K562 (cell line): Measurements from ENCODE around the gene MAP3K6. TPM values are rescaled to one million over a fixed set of nuclear protein-coding genes. Genes with fewer than 3 reads are reported as not detected.

Source experiments
- ATAC-seq: fragments of 200-7000 bp; cut with Tn5 transposase; 3 replicates; pipeline ENCODE4 v1.9.1; 2020; ENCODE audit warnings: moderate library complexity
- BruUV-seq: library from RNA; stranded (reverse); fragments of 400-500 nt; replicated peaks from 2 replicates; lab custom pipeline; 2021; lab: Mats Ljungman, UMichigan
- CTCF ChIA-PET: fragments of 300-600 bp; formaldehyde crosslinking; extraction: SDS; loops from one replicate; lab custom pipeline; 2021; ENCODE audit warnings: low intra/inter-chr PET ratio; lab: Yijun Ruan, JAX
- POLR2A ChIA-PET: fragments of 300-600, 350-650 bp; sonication (Branson Sonifier 250); formaldehyde crosslinking; extraction: SDS; loops from one replicate; lab custom pipeline; 2021; ENCODE audit warnings: antibody characterized with exemption, inconsistent platforms; lab: Yijun Ruan, JAX
- DNase-seq, 4 experiments: peaks; one replicate each; pipeline versions ENCODE4 v3.0.0 to v3.0.0-alpha.2; 2011 to 2018; ENCODE audit warnings: low spot score in 3 of 4, mixed read lengths in 3 of 4; ENCODE audit errors: extremely low read depth in 1 of 4
- FAIRE-seq: peaks from 2 replicates; lab custom pipeline; 2011; peaks lifted over from hg19 to GRCh38; lab: Jason Lieb, UNC
- H2AFZ ChIP-seq: 2 replicates; pipeline ENCODE4 v1.6.0; 2011; ENCODE audit warnings: low read depth, low read length, control low read depth, inconsistent platforms
- H3K27ac ChIP-seq: fragments of 200-600 bp; 3 replicates; pipeline ENCODE4 v1.8.0; 2011; ENCODE audit warnings: low read depth, mild to moderate bottlenecking, control low read depth, inconsistent platforms, low read length, moderate library complexity, mixed read lengths; ENCODE audit errors: extremely low read depth
- H3K27me3 ChIP-seq, 2 experiments: fragments of 300-600 bp in 1 of 2; 2 replicates in 1 of 2; 3 replicates in 1 of 2; pipeline versions ENCODE4 v1.6.0 to v1.8.0; 2011; ENCODE audit warnings: inconsistent platforms in 2 of 2, low read length in 2 of 2, mild to moderate bottlenecking in 1 of 2, mixed read lengths in 1 of 2, moderate library complexity in 1 of 2; ENCODE audit not compliant: control insufficient read depth in 2 of 2, insufficient read depth in 2 of 2
- H3K36me3 ChIP-seq: fragments of 300-600 bp; 3 replicates; pipeline ENCODE4 v1.8.0; 2011; ENCODE audit warnings: mild to moderate bottlenecking, low read length, inconsistent platforms; ENCODE audit not compliant: control insufficient read depth, insufficient read depth
- H3K4me1 ChIP-seq, 2 experiments: fragments of 200-600 bp in 1 of 2; replicated peaks in 1 of 2; 2 replicates in 1 of 2; 3 replicates in 1 of 2; pipeline versions ENCODE4 v1.5.1 to v1.8.0; 2011; ENCODE audit warnings: inconsistent platforms in 2 of 2, low read length in 2 of 2, mild to moderate bottlenecking in 1 of 2, mixed read lengths in 1 of 2, moderate library complexity in 1 of 2; ENCODE audit not compliant: control insufficient read depth in 2 of 2, insufficient read depth in 2 of 2
- H3K4me2 ChIP-seq: 2 replicates; pipeline ENCODE4 v1.6.1; 2011; ENCODE audit warnings: low read length, control low read depth, inconsistent platforms, mixed read lengths; ENCODE audit not compliant: insufficient read depth
- H3K4me3 ChIP-seq: fragments of 200-600 bp; sonication (generic), shearing (Covaris generic); 2 replicates; pipeline ENCODE4 v1.5.1; 2016; ENCODE audit warnings: control low read depth, inconsistent platforms
- H3K79me2 ChIP-seq: fragments of 200-600 bp; 3 replicates; pipeline ENCODE4 v1.8.0; 2011; ENCODE audit warnings: low read length, inconsistent platforms; ENCODE audit not compliant: control insufficient read depth, insufficient read depth
- H3K9ac ChIP-seq, 2 experiments: 2 replicates each; pipeline versions ENCODE4 v1.6.0 to v1.6.1; 2011; ENCODE audit warnings: low read depth in 2 of 2, low read length in 2 of 2, control low read depth in 1 of 2, inconsistent platforms in 1 of 2, mild to moderate bottlenecking in 1 of 2, mixed read lengths in 1 of 2; ENCODE audit not compliant: insufficient read depth in 1 of 2
- H3K9me1 ChIP-seq: one replicate; pipeline ENCODE4 v1.6.0; 2011; ENCODE audit warnings: inconsistent platforms, mild to moderate bottlenecking, low read length, moderate library complexity; ENCODE audit not compliant: control insufficient read depth, insufficient read depth
- H3K9me3 ChIP-seq: replicated peaks from 2 replicates; pipeline ENCODE4 v1.5.1; 2011; ENCODE audit warnings: low read depth, low read length, inconsistent platforms; ENCODE audit not compliant: control insufficient read depth, insufficient read depth
- H4K20me1 ChIP-seq: replicated peaks from 2 replicates; pipeline ENCODE4 v1.6.1; 2011; ENCODE audit warnings: low read length, inconsistent platforms, mixed read lengths; ENCODE audit not compliant: control insufficient read depth, insufficient read depth
- MEF2A ChIP-seq: IDR thresholded peaks from 2 replicates; pipeline ENCODE4 v1.6.1; 2011; ENCODE audit warnings: low read depth, mild to moderate bottlenecking, low read length, moderate library complexity; ENCODE audit not compliant: control insufficient read depth
- POLR2G ChIP-seq: fragments of 200-400 bp; formaldehyde crosslinking; IDR thresholded peaks from 2 replicates; pipeline ENCODE4 v1.6.1; 2017; ENCODE audit warnings: low read depth, mild to moderate bottlenecking, antibody characterized with exemption, low read length, moderate library complexity
- RBFOX2 ChIP-seq: fragments of 200-400 bp; formaldehyde crosslinking; IDR thresholded peaks from 2 replicates; pipeline ENCODE4 v1.6.1; 2017; ENCODE audit warnings: low read depth, mild to moderate bottlenecking, low read length, moderate library complexity
- SAFB ChIP-seq: fragments of 200-400 bp; formaldehyde crosslinking; IDR thresholded peaks from 2 replicates; pipeline ENCODE4 v1.6.1; 2017; ENCODE audit warnings: low read depth, low read length, borderline replicate concordance
- TOE1 ChIP-seq, 2 experiments: fragments of 450-650 bp in 1 of 2; sonication (generic) in 1 of 2; formaldehyde crosslinking in 1 of 2; IDR thresholded peaks; 2 replicates each; pipeline versions ENCODE4 v1.7.1 to v1.8.0; 2016 to 2022; ENCODE audit warnings: borderline replicate concordance in 2 of 2, mild to moderate bottlenecking in 2 of 2, antibody characterized with exemption in 1 of 2, inconsistent platforms in 1 of 2, low read depth in 1 of 2, missing genetic modification reagents in 1 of 2, moderate library complexity in 1 of 2
- ZBTB33 ChIP-seq: sonication (generic); formaldehyde crosslinking; IDR thresholded peaks from 2 replicates; pipeline ENCODE4 v1.8.1; 2023; ENCODE audit warnings: mild to moderate bottlenecking, missing genetic modification reagents
- ZNF24 ChIP-seq: fragments of 450-650 bp; IDR thresholded peaks from 2 replicates; pipeline ENCODE4 v1.6.1; 2016
- WGBS: fragments of 100-300 bp; shearing (Covaris generic); methylation state at CpG from one replicate; pipeline ENCODE4 v1.1.6; 2016; ENCODE audit warnings: low coverage, mixed read lengths; ENCODE audit not compliant: insufficient coverage; ENCODE audit errors: missing lambda C conversion rate; 5-methylcytosine and 5-hydroxymethylcytosine counted together
- in situ Hi-C: fragments of 300-500 bp; cut with MboI; formaldehyde crosslinking; loops from 4 replicates; pipeline ENCODE4 v1.15.0; 2018; ENCODE audit warnings: inconsistent platforms, mixed read lengths
- intact Hi-C: fragments of 100-400 bp; cut with micrococcal nuclease; formaldehyde crosslinking; loops from 2 replicates; pipeline ENCODE4 v1.14.2; 2022
- polyA plus RNA-seq, 8 experiments: library from polyadenylated mRNA; depleted of rRNA in 4 of 8; stranded (reverse) in 5 of 8; unstranded in 3 of 8; fragments of >200 nt; fragmentation: Nextera tagmentation in 2 of 8; fragmentation: Illumina TruSeq in 1 of 8; extraction: Ambion mirVana in 2 of 8; extraction: Trizol in 1 of 8; gene quantifications; 2 replicates each; pipeline versions ENCODE4 v1.2.1 to v1.2.3, GENCODE V29; 2011 to 2014; ENCODE audit warnings: inconsistent platforms in 1 of 8, missing spikeins in 1 of 8
- total RNA-seq, 7 experiments: library from RNA; depleted of rRNA in 6 of 7; stranded (reverse); fragments of >200 nt in 6 of 7; fragmentation: Illumina TruSeq in 2 of 7; extraction: Trizol in 2 of 7; gene quantifications; 2 replicates each; pipeline versions ENCODE4 v1.2.1 to v1.2.3, GENCODE V29; 2011 to 2021; ENCODE audit warnings: low replicate concordance in 1 of 7

Gene MAP3K6
- total and polyA plus RNA-seq, 9 of the 15 experiments (the other 6 are each of a cell fraction or from before 2014, with no cell fraction given), result 0.99 to 21.9 (median 7.0) TPM

DNA sequence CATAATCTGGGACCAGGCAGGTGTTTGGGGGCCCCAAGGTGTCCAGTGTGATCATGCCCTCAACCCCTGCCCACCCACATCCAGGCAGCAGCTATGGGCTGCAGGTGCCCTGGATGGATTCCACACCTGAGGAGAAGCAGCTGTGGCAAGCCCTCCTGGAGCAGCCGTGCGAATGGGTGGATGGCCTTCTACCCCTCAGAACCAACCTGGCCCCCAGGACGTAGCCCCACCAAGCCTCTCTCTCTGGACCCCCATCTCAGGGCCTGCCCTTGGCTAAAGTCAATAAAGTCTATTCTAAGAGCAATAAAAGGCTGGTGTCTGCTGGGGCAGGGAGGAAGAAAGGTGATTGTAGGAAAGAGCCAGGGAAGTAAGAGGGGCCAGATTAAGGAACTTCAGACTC is 13.1 kb downstream of the MAP3K6 start:
- CTCF ChIA-PET, result no interaction called here
- no peaks in the 10 kb centered on the region for H3K27me3 ChIP-seq
- WGBS, result 86% methylated on average over 3 of the region's 3 CpGs
- FAIRE-seq (no peak), DNase-seq (no peak), ATAC-seq (no peak)
- H4K20me1 ChIP-seq, result 0 out of 2 replicates have a peak, but pooled peaks cover under 1% of the 10 kb centered on the region
- H3K79me2 ChIP-seq, result no peaks in the 10 kb centered on the region
- H3K9ac ChIP-seq, result peak overlapping the region in 1 of 2 experiments; percentile 56; a peak in 2 of 4 replicates
- in situ Hi-C loops, result no loop called here
- POLR2A ChIA-PET, result interaction anchor here (0.6 to 4.4 kb wide), 9 partner anchors 10 to 54 kb away, joined by 3 to 19 read pairs (median 3); partner anchors contain the start of genes MAP3K6 and SYTL1
- H3K4me1 ChIP-seq, result peaks cover 22 to 62% of the 10 kb centered on the region in 2 experiments
- no peak overlapping the region for H3K27ac ChIP-seq
- no peak for TF ChIP-seq ZNF24
- TF ChIP-seq MEF2A, result no peak
- 0 out of 2 replicates have a peak, but pooled peaks have one; percentile 2 for TF ChIP-seq POLR2G
- no peak for TF ChIP-seq SAFB
- peaks cover 12% of the 10 kb centered on the region; the same call in 2 of the 3 replicates for H3K36me3 ChIP-seq
- H3K9me1 ChIP-seq, result no peaks in the 10 kb centered on the region
- no TSS peak for BruUV-seq
- no peaks in the 10 kb centered on the region for H3K9me3 ChIP-seq
- intact Hi-C loops, result no loop called here
- no peak overlapping the region for H3K4me2 ChIP-seq
- no peak overlapping the region for H3K4me3 ChIP-seq
- H2AFZ ChIP-seq, result no peak overlapping the region

DNA sequence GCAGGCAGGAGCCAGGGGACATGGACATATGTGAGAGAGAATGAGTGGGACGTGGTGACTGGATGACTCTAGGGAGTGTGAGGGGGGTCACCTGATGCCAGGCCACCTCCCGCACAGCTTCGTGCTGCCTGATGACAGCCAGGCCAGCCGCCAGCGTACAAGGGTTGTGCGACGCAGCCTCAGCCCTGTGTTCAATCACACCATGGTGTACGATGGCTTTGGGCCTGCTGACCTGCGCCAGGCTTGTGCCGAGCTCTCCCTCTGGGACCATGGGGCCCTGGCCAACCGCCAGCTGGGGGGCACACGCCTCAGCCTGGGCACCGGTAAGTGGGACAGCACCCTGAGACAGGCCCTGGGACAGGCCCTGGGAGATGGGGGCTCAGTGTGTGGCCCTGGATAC is 13.6 kb downstream of the MAP3K6 start:
- WGBS, result 77% methylated on average over 12 of the region's 13 CpGs
- peak overlapping the region in 1 of 2 experiments; percentile 56; a peak in 2 of 4 replicates for H3K9ac ChIP-seq
- no peak overlapping the region for H3K4me3 ChIP-seq
- in situ Hi-C loops (no loop called here), intact Hi-C loops (no loop called here)
- H3K4me1 ChIP-seq, result peaks cover 22 to 59% of the 10 kb centered on the region in 2 experiments
- DNase-seq (no peak), ATAC-seq (no peak), FAIRE-seq (no peak)
- H2AFZ ChIP-seq, result no peak overlapping the region
- no peaks in the 10 kb centered on the region for H3K79me2 ChIP-seq
- no TSS peak for BruUV-seq
- H3K27ac ChIP-seq, result no peak overlapping the region
- CTCF ChIA-PET, result no interaction called here
- H3K27me3 ChIP-seq, result no peaks in the 10 kb centered on the region
- POLR2A ChIA-PET, result interaction anchor here (0.6 to 4.4 kb wide), 8 partner anchors 11 to 53 kb away, joined by 3 to 19 read pairs (median 3); partner anchors contain the start of gene MAP3K6
- no peak overlapping the region for H3K4me2 ChIP-seq
- no peaks in the 10 kb centered on the region for H4K20me1 ChIP-seq
- TF ChIP-seq ZBTB33, result 0 out of 2 replicates have a peak, but pooled peaks have one; percentile 12
- TF ChIP-seq TOE1 (IDR thresholded peaks at IDR 0.05; ENCODE audit: borderline replicate concordance), result no peak
- no peak for TF ChIP-seq TOE1 (CRISPR knock-in tag; IDR thresholded peaks at IDR 0.05; ENCODE audit: borderline replicate concordance, low read depth)
- TF ChIP-seq POLR2G, result peak; percentile 28; the same call in 1 of the 2 replicates
- peak; percentile 18; the same call in 1 of the 2 replicates for TF ChIP-seq RBFOX2
- H3K9me3 ChIP-seq, result no peaks in the 10 kb centered on the region
- H3K9me1 ChIP-seq, result no peaks in the 10 kb centered on the region
- H3K36me3 ChIP-seq, result peaks cover 10% of the 10 kb centered on the region; the same call in 2 of the 3 replicates
